GM12875 (cell line): ENCODE results near the gene LPGAT1.

Experiments used
- H3K4me3 ChIP-seq: one replicate; pipeline ENCODE4 v1.5.1; 2011; ENCODE audit warnings: low read depth, low read length, control low read depth
- CTCF ChIP-seq: IDR thresholded peaks from 2 replicates; pipeline ENCODE4 v1.5.1; 2011; ENCODE audit warnings: low read depth, mild to moderate bottlenecking, control low read depth, inconsistent platforms, low read length, moderate library complexity, borderline replicate concordance; ENCODE audit not compliant: insufficient read depth

Gene LPGAT1

GRCh38 chr1:211750599-211750998 is 80.0 kb downstream of the LPGAT1 start:
- H3K4me3 ChIP-seq: no peak overlapping the region
- TF ChIP-seq CTCF: no peak

GRCh38 chr1:211749251-211749650 is 81.3 kb downstream of the LPGAT1 start:
- TF ChIP-seq CTCF: no peak
- H3K4me3 ChIP-seq: no peak overlapping the region

- H3K4me3 ChIP-seq: no peak overlapping the region
- TF ChIP-seq CTCF: no peak
Observed at GRCh38 chr1:211748810-211749209, 81.8 kb downstream of the LPGAT1 start.

GRCh38 chr1:211742889-211743529 is 87.6 kb downstream of the LPGAT1 start:
- H3K4me3 ChIP-seq: no peak overlapping the region
- TF ChIP-seq CTCF: no peak

GRCh38 chr1:211742272-211742671 is 88.3 kb downstream of the LPGAT1 start:
- H3K4me3 ChIP-seq: no peak overlapping the region
- TF ChIP-seq CTCF: no peak

- H3K4me3 ChIP-seq: no peak overlapping the region
- TF ChIP-seq CTCF: no peak
Observed at GRCh38 chr1:211741788-211742187, 88.8 kb downstream of the LPGAT1 start.

GRCh38 chr1:211741116-211741515 is 89.4 kb downstream of the LPGAT1 start:
- no peak for TF ChIP-seq CTCF
- H3K4me3 ChIP-seq: no peak overlapping the region
